Omental fat pad (tissue), 4 donors: ENCODE results near the gene FAIM2. TPM values are rescaled to one million over a fixed set of nuclear protein-coding genes. Genes with fewer than 3 reads are reported as not detected.

Experiments used
- ATAC-seq: fragments of 150-250 bp; one replicate; pipeline ENCODE4 v1.9.1; 2016; ENCODE audit warnings: mild to moderate bottlenecking, moderate library complexity; ENCODE audit not compliant: low FRiP score
- DNase-seq: peaks from one replicate; pipeline ENCODE4 v3.0.0-alpha.2; 2019; ENCODE audit warnings: low spot score
- CTCF ChIP-seq, 3 donors: fragments of 450-650 bp; IDR thresholded peaks; one replicate each; pipeline ENCODE4 v1.5.1; 2016 to 2017; ENCODE audit warnings: antibody characterized with exemption in 3 of 3, mild to moderate bottlenecking in 3 of 3, moderate library complexity in 2 of 3
- total RNA-seq, 4 donors: library from RNA; depleted of rRNA; stranded (reverse); fragments of >200 nt; gene quantifications; one replicate each; pipeline ENCODE4 v1.1.0, GENCODE V29; 2016

FAIM2 gene
- total RNA-seq, 4 donors from 2014 or later: 0.36 to 6.1 (median 3.1) TPM

GRCh38 chr12:49828133-49829091 is 75.3 kb downstream of the FAIM2 start, which contains the start of gene NCKAP5L:
NCKAP5L (minus strand) TSS chr12:49828413; CDS start chr12:49804044, 24,369 bp downstream.
- DNase-seq (peak; percentile 91), ATAC-seq (peak; percentile 97)
- no peak for TF ChIP-seq CTCF (IDR thresholded peaks at IDR 0.05)

GRCh38 chr12:49827401-49828099 is 76.2 kb downstream of the FAIM2 start:
- peak; percentile 41 for ATAC-seq
- DNase-seq: no peak
- no peak for TF ChIP-seq CTCF (IDR thresholded peaks at IDR 0.05)

- no peak for TF ChIP-seq CTCF (IDR thresholded peaks at IDR 0.05)
- DNase-seq (no peak), ATAC-seq (no peak)
Measured at GRCh38 chr12:49827051-49827400, 76.7 kb downstream of the FAIM2 start.

- DNase-seq: no peak
- no peak for ATAC-seq
Measured at GRCh38 chr12:49825971-49826421, 77.7 kb downstream of the FAIM2 start.

GRCh38 chr12:49825360-49825970 is 78.2 kb downstream of the FAIM2 start:
- no peak for TF ChIP-seq CTCF (IDR thresholded peaks at IDR 0.05)
- ATAC-seq: no peak
- no peak for DNase-seq

More at GRCh38 chr12:49825971-49826421, 77.7 kb downstream of the FAIM2 start:
- no peak for TF ChIP-seq CTCF (IDR thresholded peaks at IDR 0.05)

GRCh38 chr12:49824895-49825294 is 78.8 kb downstream of the FAIM2 start:
- no peak for ATAC-seq
- TF ChIP-seq CTCF (IDR thresholded peaks at IDR 0.05): no peak
- no peak for DNase-seq
